K562 (cell line): ENCODE measurements around the gene JUP. TPM values are rescaled to one million over a fixed set of nuclear protein-coding genes. Genes with fewer than 3 reads are reported as not detected.

Experiments
- BRF1 ChIP-seq: IDR thresholded peaks from 3 replicates; pipeline ENCODE4 v1.6.1; 2011; ENCODE audit warnings: borderline replicate concordance, mild to moderate bottlenecking; ENCODE audit not compliant: insufficient read length; ENCODE audit errors: extremely low read depth
- C11orf30 ChIP-seq: fragments of 450-650 bp; IDR thresholded peaks from 2 replicates; pipeline ENCODE4 v1.6.1; 2016; ENCODE audit warnings: low read depth, mild to moderate bottlenecking
- CBFB ChIP-seq: sonication (generic); formaldehyde crosslinking; IDR thresholded peaks from 2 replicates; pipeline ENCODE4 v1.4.0; 2020; ENCODE audit warnings: mild to moderate bottlenecking, missing genetic modification reagents
- IRF2 ChIP-seq: sonication (generic); formaldehyde crosslinking; IDR thresholded peaks from 2 replicates; pipeline ENCODE4 v1.8.1; 2022; ENCODE audit warnings: mild to moderate bottlenecking, missing genetic modification reagents
- KDM1A ChIP-seq, 2 experiments: fragments of 450-650 bp; IDR thresholded peaks; 2 replicates each; pipeline ENCODE4 v1.6.1; 2016; ENCODE audit warnings: mild to moderate bottlenecking in 2 of 2
- MBD1 ChIP-seq: fragments of 250-450 bp; sonication (Bioruptor Pico); IDR thresholded peaks from 2 replicates; pipeline ENCODE4 v1.8.0; 2022; ENCODE audit warnings: inconsistent platforms
- NRF1 ChIP-seq, 2 experiments: fragments of 450-650 bp; IDR thresholded peaks in 1 of 2; conservative IDR thresholded peaks in 1 of 2; 2 replicates each; pipeline ENCODE4 v1.6.1; 2014; ENCODE audit warnings: mild to moderate bottlenecking in 2 of 2
- POLR2A ChIP-seq: fragments of 450-650 bp; conservative IDR thresholded peaks from 2 replicates; pipeline ENCODE4 v1.6.1; 2016
- PRPF4 ChIP-seq: fragments of 200-400 bp; formaldehyde crosslinking; IDR thresholded peaks from one replicate; pipeline ENCODE4 v1.6.1; 2017; ENCODE audit warnings: low read length, low read depth, mild to moderate bottlenecking; ENCODE audit not compliant: insufficient read depth, poor library complexity, severe bottlenecking
- REST ChIP-seq, 2 experiments: fragments of 450-650 bp; formaldehyde crosslinking in 1 of 2; IDR thresholded peaks; 2 replicates each; pipeline versions ENCODE4 v1.4.0 to v1.6.1; 2014 to 2020; ENCODE audit warnings: mild to moderate bottlenecking in 2 of 2, borderline replicate concordance in 1 of 2, low read depth in 1 of 2
- polyA plus RNA-seq, 8 experiments: library from polyadenylated mRNA; depleted of rRNA in 4 of 8; stranded (reverse) in 5 of 8; unstranded in 3 of 8; fragments of >200 nt; fragmentation: Nextera tagmentation in 2 of 8; fragmentation: Illumina TruSeq in 1 of 8; extraction: Ambion mirVana in 2 of 8; extraction: Trizol in 1 of 8; gene quantifications; 2 replicates each; pipeline versions ENCODE4 v1.2.1 to v1.2.3, GENCODE V29; 2011 to 2014; ENCODE audit warnings: inconsistent platforms in 1 of 8, missing spikeins in 1 of 8
- total RNA-seq, 7 experiments: library from RNA; depleted of rRNA in 6 of 7; stranded (reverse); fragments of >200 nt in 6 of 7; fragmentation: Illumina TruSeq in 2 of 7; extraction: Trizol in 2 of 7; gene quantifications; 2 replicates each; pipeline versions ENCODE4 v1.2.1 to v1.2.3, GENCODE V29; 2011 to 2021; ENCODE audit warnings: low replicate concordance in 1 of 7
- TF ChIP-seq, protein P1 (sequence below): fragments of 250-450 bp; sonication (Bioruptor Pico); IDR thresholded peaks from 2 replicates; pipeline ENCODE4 v1.4.0; 2020; ENCODE audit warnings: mild to moderate bottlenecking, moderate library complexity
- TF ChIP-seq, protein P2 (sequence below): fragments of 250-450 bp; sonication (Bioruptor Pico); IDR thresholded peaks from 2 replicates; pipeline ENCODE4 v1.8.0; 2022; ENCODE audit warnings: moderate library complexity, mild to moderate bottlenecking, inconsistent platforms

Gene JUP
- total and polyA plus RNA-seq, 9 of the 15 experiments (the other 6 are each of a cell fraction or from before 2014, with no cell fraction given): 6.4 to 177 (median 31.2) TPM

DNA sequence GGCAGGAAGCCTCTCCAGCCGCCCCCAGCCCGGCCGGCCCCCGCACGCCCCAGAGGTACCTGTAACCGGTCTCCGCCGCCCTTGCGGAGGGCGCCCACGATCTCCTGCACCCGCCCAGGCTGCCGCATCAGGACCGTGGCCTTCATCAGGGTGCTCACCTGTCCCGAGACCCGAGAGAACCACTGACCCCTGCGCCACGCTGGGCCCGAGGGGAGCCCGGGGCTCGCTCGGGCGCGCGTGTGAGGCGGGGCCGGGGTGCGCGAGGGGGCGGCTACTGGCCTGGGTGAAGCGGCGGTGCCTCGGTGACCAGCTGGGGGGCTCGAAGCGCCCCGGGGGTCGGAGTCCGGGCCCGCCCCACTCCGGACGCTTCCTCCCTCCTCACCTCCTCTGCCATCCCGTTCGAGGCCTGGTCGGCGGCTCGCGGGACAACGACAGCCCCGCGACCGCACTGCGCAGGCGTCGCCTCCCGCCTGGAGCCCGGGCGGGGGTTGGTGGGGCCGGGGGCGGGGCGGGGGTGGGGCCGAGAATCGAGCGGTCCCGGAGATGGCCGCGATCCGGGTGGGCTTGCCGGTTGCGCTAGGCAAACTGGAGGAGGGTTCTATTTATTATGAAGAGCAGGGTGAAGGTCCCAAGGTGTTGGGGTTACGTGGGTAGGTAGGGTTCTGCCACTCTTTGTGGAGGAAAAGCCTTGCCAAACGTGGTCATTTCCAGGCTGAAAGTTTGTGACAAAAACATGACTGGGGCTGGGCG lies 49.5 kb upstream of the JUP start, which contains the start of gene NT5C3B (continued):
- TF ChIP-seq REST (IDR thresholded peaks at IDR 0.05; ENCODE audit: borderline replicate concordance) (peak; percentile 67), REST (CRISPR knock-in tag; IDR thresholded peaks at IDR 0.05; ENCODE audit: low read depth) (no peak), POLR2A (peak; percentile 68), CBFB (CRISPR knock-in tag) (no peak), IRF2 (no peak), PRPF4 (no peak), MBD1 (no peak), C11orf30 (no peak), KDM1A (IDR thresholded peaks at IDR 0.05) (no peak), BRF1 (no peak), NRF1 (conservative IDR thresholded peaks at IDR 0.05 in 1 of 2, IDR thresholded peaks at IDR 0.05 in 1 of 2) (peak; percentile 84 to 87)
- TF ChIP-seq, protein P1, sequence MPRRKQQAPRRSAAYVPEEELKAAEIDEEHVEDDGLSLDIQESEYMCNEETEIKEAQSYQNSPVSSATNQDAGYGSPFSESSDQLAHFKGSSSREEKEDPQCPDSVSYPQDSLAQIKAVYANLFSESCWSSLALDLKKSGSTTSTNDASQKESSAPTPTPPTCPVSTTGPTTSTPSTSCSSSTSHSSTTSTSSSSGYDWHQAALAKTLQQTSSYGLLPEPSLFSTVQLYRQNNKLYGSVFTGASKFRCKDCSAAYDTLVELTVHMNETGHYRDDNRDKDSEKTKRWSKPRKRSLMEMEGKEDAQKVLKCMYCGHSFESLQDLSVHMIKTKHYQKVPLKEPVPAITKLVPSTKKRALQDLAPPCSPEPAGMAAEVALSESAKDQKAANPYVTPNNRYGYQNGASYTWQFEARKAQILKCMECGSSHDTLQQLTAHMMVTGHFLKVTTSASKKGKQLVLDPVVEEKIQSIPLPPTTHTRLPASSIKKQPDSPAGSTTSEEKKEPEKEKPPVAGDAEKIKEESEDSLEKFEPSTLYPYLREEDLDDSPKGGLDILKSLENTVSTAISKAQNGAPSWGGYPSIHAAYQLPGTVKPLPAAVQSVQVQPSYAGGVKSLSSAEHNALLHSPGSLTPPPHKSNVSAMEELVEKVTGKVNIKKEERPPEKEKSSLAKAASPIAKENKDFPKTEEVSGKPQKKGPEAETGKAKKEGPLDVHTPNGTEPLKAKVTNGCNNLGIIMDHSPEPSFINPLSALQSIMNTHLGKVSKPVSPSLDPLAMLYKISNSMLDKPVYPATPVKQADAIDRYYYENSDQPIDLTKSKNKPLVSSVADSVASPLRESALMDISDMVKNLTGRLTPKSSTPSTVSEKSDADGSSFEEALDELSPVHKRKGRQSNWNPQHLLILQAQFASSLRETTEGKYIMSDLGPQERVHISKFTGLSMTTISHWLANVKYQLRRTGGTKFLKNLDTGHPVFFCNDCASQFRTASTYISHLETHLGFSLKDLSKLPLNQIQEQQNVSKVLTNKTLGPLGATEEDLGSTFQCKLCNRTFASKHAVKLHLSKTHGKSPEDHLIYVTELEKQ (CRISPR knock-in tag): no peak
- TF ChIP-seq, protein P2, sequence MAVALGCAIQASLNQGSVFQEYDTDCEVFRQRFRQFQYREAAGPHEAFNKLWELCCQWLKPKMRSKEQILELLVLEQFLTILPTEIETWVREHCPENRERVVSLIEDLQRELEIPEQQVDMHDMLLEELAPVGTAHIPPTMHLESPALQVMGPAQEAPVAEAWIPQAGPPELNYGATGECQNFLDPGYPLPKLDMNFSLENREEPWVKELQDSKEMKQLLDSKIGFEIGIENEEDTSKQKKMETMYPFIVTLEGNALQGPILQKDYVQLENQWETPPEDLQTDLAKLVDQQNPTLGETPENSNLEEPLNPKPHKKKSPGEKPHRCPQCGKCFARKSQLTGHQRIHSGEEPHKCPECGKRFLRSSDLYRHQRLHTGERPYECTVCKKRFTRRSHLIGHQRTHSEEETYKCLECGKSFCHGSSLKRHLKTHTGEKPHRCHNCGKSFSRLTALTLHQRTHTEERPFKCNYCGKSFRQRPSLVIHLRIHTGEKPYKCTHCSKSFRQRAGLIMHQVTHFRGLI (CRISPR knock-in tag): no peak
